Stimulated activated CD4-positive, alpha-beta T cell treated with anti-CD3 and anti-CD28 coated beads, Interleukin-12 subunit alpha, Interleukin-12 subunit beta, amount 100 ng/mL, for 48 hours (primary cell): Measurements from ENCODE around the gene MIF4GD.

Source experiments
- DNase-seq, 3 donors: peaks; one replicate each; pipeline ENCODE4 v3.0.0-alpha.2; 2020; ENCODE audit warnings: low read depth in 2 of 3, low spot score in 1 of 3

Gene MIF4GD

DNA sequence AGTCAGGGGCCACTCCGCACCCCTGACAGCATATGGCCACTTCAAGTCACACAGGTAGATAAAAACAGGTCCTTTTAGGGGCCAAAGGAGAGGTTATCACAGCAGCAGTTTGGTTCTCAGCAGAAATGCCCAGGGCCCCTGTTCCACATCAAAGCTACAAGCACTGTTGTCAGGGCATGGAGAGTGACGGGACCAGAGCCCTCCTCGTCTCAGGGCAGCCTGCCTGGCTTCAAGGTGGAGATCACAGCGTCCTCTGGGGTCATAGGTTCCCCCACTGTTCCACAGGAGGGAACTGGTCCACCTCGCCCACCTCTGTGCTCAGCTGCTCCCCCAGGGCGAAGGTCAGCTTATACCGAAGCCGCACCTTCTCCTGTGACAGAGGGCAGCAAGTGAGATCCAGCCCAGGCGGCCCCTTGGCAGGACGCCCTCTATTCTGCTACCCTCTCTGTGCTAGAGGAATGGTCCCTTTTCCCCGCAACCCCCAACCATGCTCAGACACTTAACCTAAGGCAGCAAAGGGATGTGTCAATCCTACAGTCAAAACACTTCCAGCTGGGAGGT lies 32.9 kb downstream of the MIF4GD start:
- no peak for DNase-seq

DNA sequence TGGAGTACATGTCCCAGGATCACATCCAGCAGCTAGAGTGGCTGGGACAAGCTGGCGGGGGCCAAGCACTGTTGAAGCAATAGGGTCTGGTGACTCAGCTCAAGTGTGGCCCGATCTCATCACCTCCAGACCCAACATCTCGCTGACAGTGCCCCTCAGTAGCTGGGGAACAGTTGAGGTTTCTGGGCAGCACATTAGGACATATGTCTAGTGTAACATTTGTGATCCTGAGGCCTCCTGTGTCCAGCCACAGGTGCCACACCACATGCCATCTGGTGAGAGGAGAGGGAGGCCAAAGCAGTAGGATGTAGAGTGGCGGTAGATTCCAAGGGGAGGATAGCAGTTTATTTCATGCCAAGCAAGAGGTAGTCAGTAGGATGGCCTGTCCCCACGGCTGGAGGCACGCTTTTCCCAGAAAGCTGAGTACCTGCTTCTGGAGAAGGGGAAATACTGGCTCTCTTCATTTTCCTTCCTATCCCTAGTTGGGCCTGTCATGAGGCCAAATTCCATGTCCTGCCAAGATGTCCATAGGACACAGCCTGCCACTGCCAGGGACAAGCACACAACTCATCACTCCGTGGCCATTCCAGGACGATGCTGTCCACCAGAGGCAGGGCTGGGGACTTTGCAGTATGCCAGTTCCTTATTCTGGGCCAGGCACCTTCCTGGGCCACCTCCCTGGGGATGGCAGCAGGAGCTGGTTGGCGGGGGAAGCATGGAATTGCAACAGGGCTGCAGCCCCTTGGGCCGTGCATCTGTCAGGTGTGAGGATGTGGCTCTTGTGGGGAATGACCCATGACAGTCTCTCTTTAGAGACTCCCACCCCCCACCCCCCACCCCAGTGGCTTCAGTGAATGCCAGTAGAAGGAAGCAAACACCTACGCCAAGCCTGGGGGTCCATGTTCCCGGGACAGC lies 33.7 kb downstream of the MIF4GD start:
- DNase-seq: no peak

DNA sequence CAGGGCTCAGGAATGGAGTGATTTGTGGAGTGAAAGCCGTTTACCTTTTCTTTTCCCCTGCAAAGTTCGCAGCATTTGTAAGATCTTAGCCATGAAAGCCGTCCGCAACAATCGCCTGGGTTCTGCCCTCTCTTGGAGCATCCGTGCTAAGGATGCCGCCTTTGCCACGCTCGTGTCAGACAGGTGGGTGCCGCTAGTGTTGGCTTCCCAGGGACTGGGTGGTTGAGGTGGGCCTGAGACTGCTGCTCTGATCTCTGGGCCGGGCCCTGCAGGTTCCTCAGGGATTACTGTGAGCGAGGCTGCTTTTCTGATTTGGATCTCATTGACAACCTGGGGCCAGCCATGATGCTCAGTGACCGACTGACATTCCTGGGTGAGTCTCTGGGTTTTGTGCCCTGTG lies 38.2 kb downstream of the MIF4GD start:
- no peak for DNase-seq

DNA sequence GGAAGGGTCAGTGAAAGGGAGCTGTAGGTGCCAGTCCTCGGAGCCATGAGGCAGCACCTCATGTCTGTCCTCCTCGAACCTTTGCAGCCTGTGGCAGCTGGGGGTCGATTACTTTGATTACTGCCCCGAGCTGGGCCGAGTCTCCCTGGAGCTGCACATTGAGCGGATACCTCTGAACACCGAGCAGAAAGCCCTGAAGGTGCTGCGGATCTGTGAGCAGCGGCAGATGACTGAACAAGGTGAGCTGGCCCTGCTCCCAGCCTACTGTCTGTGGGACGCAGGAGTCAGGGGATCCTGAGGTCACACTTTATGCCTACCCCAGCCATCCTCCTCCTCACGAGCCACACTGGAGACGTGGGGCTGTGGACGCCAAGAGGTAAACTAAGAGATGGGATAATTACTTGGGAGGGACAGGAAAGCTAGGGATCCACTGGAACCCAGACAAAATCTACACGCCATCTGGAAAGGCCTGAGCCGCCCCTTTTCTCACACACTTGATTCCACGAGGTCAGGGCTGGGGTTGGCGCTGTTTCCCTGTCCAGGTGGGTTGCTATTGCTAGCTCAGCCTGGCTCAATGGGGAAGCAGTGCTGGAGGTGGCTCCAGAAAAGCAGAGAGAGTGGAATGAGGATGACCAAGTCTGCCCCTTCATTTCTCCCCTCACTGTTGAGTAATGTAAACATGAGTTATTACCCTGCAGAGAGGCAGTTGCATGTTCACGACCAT lies 39.1 kb downstream of the MIF4GD start:
- no peak for DNase-seq

DNA sequence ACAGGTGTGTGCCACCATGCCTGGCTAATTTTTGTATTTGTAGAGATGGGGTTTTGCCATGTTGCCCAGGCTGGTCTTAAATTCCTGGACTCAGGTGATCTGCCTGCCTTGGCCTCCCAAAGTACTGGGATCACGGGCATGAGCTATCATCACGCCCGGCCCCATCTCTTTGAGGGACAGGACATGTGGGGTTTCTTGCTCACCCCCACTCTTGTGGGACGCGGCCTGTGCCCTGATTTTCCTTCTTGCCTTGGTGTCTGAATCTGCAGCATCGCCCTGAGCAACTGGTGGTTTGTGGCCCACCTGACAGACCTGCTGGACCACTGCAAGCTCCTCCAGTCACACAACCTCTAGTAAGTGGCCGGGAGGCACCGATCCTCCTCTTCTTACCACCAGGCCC lies 40.0 kb downstream of the MIF4GD start:
- no peak for DNase-seq

DNA sequence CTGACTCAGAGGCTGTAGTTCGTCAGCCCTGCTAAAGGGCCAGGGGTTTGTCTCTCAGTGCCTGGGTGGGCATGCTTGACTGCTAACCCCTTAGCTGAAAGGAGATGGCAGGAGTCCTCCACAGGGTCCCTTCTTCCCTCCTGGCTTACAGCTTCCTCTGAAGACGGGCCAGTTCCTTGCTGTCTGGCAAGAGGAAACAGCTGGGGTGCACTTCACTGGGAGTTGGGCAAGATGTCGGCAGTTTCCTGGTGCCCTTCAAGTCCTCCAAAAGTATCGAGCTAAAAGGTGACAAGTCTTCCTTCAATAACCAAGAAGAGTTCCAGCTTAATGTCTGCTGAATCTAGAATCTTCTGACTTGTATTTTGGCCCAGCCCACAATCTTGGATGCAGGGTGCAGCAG lies 42.2 kb downstream of the MIF4GD start:
- no peak for DNase-seq

DNA sequence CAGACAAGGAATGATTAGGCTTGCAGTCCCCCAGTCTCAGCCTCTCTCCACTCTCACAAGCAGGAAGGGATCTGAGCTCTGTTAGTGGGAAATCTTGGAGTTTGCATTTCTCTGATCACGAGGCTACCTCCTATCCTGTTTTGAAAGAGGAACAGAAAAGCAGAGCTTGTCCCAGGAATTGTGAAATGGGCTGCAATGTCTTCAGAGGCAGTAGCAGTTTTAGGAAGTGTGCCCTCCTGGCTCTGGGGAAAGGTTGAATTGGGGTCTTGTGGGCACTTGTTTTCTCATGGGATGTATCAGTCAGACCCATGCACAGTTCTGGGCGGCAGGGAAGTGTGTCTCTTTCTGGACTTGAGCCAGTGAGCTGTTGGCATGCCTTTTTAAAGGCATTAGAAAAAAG lies 42.7 kb downstream of the MIF4GD start:
- no peak for DNase-seq

DNA sequence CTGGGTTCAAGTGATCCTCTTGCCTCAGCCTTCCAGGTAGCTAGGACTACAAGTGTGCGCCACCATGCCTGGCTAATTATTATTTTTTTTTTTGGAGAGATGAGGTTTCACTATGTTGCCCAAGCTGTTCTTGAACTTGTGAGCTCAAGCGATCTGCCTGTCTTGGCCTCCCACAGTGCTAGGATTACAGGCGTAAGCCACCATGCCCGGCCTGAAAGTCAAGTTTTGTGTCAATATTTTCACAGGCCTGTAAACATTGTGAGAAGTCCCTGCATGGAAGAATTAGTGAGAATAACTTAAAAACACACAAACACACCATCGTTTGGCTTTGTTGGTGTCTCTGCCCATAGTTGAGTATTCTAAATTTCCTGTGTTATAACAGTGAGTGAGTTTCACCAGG lies 43.3 kb downstream of the MIF4GD start:
- DNase-seq: no peak

DNA sequence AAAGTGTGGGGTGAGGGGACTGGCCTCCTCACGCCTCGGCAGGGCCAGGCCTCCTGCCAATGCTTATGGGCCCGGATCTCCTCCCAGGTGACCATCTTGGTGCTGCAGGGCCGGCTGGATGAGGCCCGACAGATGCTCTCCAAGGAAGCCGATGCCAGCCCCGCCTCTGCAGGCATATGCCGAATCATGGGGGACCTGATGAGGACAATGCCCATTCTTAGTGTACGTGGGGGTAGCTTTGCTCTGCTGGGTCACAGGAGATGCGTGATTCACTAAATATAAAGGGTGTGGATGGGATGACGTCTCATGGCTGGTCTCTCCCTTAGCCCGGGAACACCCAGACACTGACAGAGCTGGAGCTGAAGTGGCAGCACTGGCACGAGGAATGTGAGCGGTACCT lies 46.0 kb downstream of the MIF4GD start:
- no peak for DNase-seq

DNA sequence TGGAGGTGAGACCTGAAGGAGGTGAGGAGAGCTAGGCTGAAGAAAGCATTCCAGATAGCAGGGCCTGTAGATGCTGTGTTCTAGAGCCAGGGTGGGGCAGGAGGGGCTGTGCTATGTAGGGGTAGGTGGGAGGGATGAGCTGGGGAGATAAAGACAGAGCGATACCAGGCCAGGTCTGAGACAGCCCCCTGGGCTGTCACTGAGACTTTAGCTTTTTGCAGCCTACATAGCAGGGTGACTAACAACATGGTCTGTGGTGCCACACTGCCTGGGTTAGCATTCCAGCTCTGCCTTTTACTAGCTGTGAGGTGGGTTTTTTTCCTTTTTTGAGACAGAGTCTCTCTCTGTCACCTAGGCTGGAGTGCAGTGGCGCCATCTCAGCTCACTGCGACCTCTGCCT lies 51.2 kb downstream of the MIF4GD start:
- DNase-seq: no peak

DNA sequence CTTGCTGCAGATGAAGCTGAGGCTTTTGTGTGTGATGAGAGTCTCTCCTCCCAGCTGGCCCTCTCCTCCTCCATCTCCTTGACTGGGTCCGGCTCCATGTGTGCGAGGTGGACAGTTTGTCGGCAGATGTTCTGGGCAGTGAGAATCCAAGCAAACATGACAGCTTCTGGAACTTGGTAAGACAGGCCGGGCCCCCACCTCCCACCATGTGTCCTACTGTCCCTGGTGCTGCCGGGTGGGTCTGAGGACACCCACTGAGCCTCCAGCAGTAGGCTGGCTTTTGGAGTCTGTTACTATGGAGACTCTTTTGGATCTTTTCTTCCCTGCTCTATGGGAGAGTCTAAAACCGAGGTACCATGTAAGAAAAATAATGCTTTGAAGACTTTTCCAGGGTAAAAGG lies 52.9 kb downstream of the MIF4GD start:
- DNase-seq: no peak
